Fibroblast of the aortic adventitia (primary cell): Measurements from ENCODE around the gene CCDC192. TPM values are rescaled to one million over a fixed set of nuclear protein-coding genes. Genes with fewer than 3 reads are reported as not detected.

Experiments
- DNase-seq: peaks from one replicate; pipeline ENCODE4 v3.0.0-alpha.2; 2010; ENCODE audit warnings: low read depth
- H3K4me3 ChIP-seq: 2 replicates; pipeline ENCODE4 v1.5.1; 2011; ENCODE audit warnings: low read depth, mild to moderate bottlenecking, control low read depth, low read length, moderate library complexity
- CTCF ChIP-seq: IDR thresholded peaks from 2 replicates; pipeline ENCODE4 v1.5.1; 2011; ENCODE audit warnings: mild to moderate bottlenecking, low read length, control low read depth, inconsistent platforms; ENCODE audit not compliant: insufficient read depth
- total RNA-seq: library from RNA; depleted of rRNA; stranded (reverse); fragments of >200 nt; gene quantifications from 2 replicates; pipeline ENCODE4 v1.2.3, GENCODE V29; 2012; ENCODE audit warnings: low replicate concordance

CCDC192 gene
- total RNA-seq, 1 donor, result not detected

DNA sequence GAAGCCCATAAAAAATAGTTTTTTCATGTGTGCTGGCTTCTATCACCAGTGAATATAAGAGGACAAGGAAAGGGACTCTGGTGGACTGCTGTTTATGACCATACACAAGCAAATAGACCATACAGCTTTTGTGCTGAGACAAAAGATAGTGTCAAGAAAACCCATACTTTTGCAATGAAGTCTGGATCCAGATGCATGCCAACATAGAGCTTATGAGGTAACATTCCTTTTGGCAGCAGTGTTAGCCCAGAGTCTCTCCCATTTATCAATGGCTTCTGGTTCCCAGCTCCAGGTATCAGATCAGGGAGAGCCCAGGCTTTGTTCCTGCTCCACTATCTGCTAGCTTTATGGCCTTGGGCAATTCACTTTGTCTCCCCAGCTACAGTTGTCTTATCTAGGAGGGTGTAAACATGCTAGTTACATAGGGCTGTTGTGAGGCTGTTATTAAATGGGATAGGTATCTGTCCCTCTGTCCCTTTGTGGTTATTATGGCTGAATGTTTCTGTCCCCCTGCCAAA, 55.6 kb downstream of the CCDC192 start:
- H3K4me3 ChIP-seq, result no peak overlapping the region
- peak; percentile 58 for DNase-seq
- no peak for TF ChIP-seq CTCF

GRCh38 chr5:127761869-127762268, 58.7 kb downstream of the CCDC192 start:
- no peak for TF ChIP-seq CTCF
- no peak for DNase-seq
- no peak overlapping the region for H3K4me3 ChIP-seq

DNA sequence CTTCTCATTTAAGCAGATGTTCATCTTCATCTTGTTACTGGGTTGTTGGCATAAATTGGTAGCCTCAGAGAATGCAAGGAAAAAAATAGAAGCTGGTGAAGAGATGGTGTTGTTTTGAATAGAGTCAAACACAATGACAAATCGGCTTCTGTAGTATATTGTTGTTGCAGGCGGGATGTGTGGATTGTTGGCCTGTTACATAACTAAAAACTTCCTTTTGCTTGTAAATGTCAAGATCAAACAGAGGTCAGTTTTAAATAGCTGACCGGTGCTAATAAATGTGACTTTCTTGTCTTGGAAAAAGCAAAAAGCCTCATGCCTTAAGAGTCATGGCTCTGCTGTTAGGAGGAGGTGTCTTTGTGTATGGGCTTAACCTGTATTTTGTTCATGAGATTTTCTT, 59.2 kb downstream of the CCDC192 start:
- TF ChIP-seq CTCF, result no peak
- no peak for DNase-seq
- H3K4me3 ChIP-seq, result no peak overlapping the region

GRCh38 chr5:127766676-127767335, 63.6 kb downstream of the CCDC192 start:
- DNase-seq, result peak; percentile 32
- no peak overlapping the region for H3K4me3 ChIP-seq
- no peak for TF ChIP-seq CTCF

GRCh38 chr5:127769386-127769785, 66.2 kb downstream of the CCDC192 start:
- TF ChIP-seq CTCF, result no peak
- no peak for DNase-seq
- no peak overlapping the region for H3K4me3 ChIP-seq

DNA sequence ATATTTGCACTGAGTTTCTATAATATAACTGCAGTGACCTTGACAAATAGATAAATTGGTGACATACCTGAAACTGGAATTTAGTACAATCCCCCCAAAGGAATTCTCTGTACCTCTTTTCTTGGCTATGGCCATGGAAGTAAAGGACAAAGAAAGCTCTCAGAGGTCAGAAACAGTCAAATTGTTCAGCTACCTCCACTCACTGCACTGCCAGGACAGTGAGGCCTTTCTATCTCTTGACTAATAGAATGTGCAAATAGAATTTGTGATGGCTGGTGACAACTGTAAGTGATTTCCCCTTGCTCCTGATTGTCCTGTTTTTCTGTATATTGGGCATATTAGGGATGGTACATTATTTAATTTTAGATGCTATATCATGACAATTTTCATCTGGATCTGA, 67.1 kb downstream of the CCDC192 start:
- no peak for DNase-seq
- TF ChIP-seq CTCF, result no peak
- H3K4me3 ChIP-seq, result no peak overlapping the region

- H3K4me3 ChIP-seq, result no peak overlapping the region
- TF ChIP-seq CTCF, result no peak
- no peak for DNase-seq
These were observed 69.3 kb downstream of the CCDC192 start for GRCh38 chr5:127772531-127772930.
